Ovary (tissue), 9 donors: ENCODE results near the gene LBX2. TPM values are rescaled to one million over a fixed set of nuclear protein-coding genes. Genes with fewer than 3 reads are reported as not detected.

Experiments used
- DNase-seq, 5 donors: peaks; one replicate each; pipeline ENCODE4 v3.0.0-alpha.2; 2019 to 2020
- H3K27ac ChIP-seq, 2 donors: fragments of 200-600 bp; one replicate each; pipeline versions ENCODE4 v1.5.1 to v1.8.0; 2019 to 2022
- H3K27me3 ChIP-seq: fragments of 200-600 bp; one replicate; pipeline ENCODE4 v1.8.0; 2022
- H3K36me3 ChIP-seq: fragments of 200-600 bp; sonication (generic); one replicate; pipeline ENCODE4 v1.5.1; 2019
- H3K4me1 ChIP-seq: one replicate; pipeline ENCODE4 v1.8.1; 2013; ENCODE audit warnings: mild to moderate bottlenecking, moderate library complexity; ENCODE audit not compliant: insufficient read depth
- H3K4me3 ChIP-seq: fragments of 200-600 bp; sonication (generic); one replicate; pipeline ENCODE4 v1.5.1; 2017
- H3K9me3 ChIP-seq, 2 donors: fragments of 200-600 bp in 1 of 2; sonication (generic) in 1 of 2; one replicate each; pipeline versions ENCODE4 v1.5.1 to v1.8.1; 2013 to 2019; ENCODE audit warnings: mild to moderate bottlenecking in 1 of 2, moderate library complexity in 1 of 2
- EP300 ChIP-seq: sonication (generic); formaldehyde crosslinking; IDR thresholded peaks from one replicate; pipeline ENCODE4 v1.6.1; 2017; ENCODE audit warnings: antibody characterized with exemption
- POLR2A ChIP-seq: fragments of 450-650 bp; IDR thresholded peaks from one replicate; pipeline ENCODE4 v1.6.1; 2017; ENCODE audit warnings: antibody characterized with exemption, mild to moderate bottlenecking, moderate library complexity
- WGBS, 3 donors: extraction: QIAGEN DNeasy Blood & Tissue Kit in 1 of 3; methylation state at CpG; one replicate each; pipeline versions ENCODE4 v1.1.5 to v1.1.7; 2013 to 2017; 5-methylcytosine and 5-hydroxymethylcytosine counted together
- intact Hi-C, 4 donors: fragments of 100-400 bp; cut with DNase I; formaldehyde crosslinking; loops; one replicate each; pipeline versions ENCODE4 v1.11.0 to v1.15.1; 2022 to 2023
- polyA plus RNA-seq, 2 donors: library from polyadenylated mRNA; stranded (reverse); fragments of 200-250 nt in 1 of 2; fragments of 350-450 nt in 1 of 2; fragmentation: Illumina TruSeq in 1 of 2; extraction: RNeasy Lipid Tissue Mini Kit (QIAGEN cat#74804) in 1 of 2; gene quantifications; one replicate each; pipeline ENCODE4 v1.2.3, GENCODE V29; 2013 to 2014
- total RNA-seq, 7 donors: library from RNA; depleted of rRNA in 2 of 7; stranded (reverse); fragments of >200 nt in 2 of 7; fragmentation: NEBNext Ultra II Directional in 3 of 7; extraction: Animal tissue kit (Norgen Biotek cat#: 25700) in 3 of 7; gene quantifications; one replicate each; pipeline versions ENCODE4 v1.1.0 to v1.2.4, GENCODE V29; 2016 to 2023
- TF ChIP-seq, protein P1 (sequence below), 3 donors: fragments of 450-650 bp in 2 of 3; fragments of 200-600 bp in 1 of 3; IDR thresholded peaks; one replicate each; pipeline versions ENCODE4 v1.5.1 to v1.8.0; 2016 to 2022; ENCODE audit warnings: antibody characterized with exemption in 3 of 3, mild to moderate bottlenecking in 1 of 3
- donor health status: DM: no; HTN: no; CAD: no; lungs with moderate emphysema.
- donor health status: DM: no; HTN: no; CAD: no.
- donor health status: Bipolar disorder and iron deficiency.
- donor health status: DM: yes; HTN: yes; CAD: no.
- donor health status: DM: no; HTN: no; CAD: no.
- donor health status: DM: yes; HTN: yes; CAD: no.

LBX2 gene
- total and polyA plus RNA-seq, 9 donors, result 0.15 to 1.2 (median 0.22) TPM; not detected in 4

DNA sequence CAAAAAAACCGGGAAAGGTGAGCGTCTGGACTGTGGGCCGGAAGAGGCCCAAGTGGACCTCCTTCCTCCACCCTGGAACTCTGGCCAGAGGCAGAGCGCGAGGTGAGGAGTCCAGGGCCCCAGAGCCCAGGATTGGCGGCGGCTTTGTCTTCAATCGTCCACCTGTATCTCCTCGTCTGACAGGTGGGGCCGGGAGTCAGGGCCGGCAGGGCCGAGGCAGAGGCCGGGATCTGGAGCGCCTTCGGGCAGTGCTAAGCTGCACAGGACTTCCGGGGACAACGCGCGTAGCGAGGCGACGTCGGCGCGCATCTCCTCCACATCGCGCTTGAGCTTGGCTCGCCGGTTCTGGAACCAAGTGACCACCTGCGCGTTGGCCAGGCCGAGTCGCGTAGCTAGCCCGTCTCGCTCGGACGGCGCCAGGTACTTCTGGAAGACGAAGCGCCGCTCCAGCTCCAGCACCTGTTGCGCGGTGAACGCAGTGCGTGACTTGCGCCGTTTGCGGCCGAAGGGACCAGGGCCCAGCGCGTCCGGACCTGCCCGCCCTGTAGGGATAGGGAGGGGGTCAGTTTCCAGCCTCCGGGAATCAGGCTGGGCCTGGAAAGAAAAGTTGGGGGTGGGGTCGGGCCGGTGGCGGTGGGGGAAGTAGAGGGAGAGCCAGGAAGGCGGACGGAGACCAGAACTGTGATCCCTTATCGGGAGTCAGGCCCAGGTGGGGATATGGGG lies 1.5 kb downstream of the LBX2 start:
- intact Hi-C loops, result no loop called here
- Histone ChIP-seq H3K27me3 (no peaks in the 10 kb centered on the region), H3K27ac (no peak overlapping the region), H3K36me3 (no peaks in the 10 kb centered on the region), H3K4me3 (no peak overlapping the region), H3K9me3 (no peaks in the 10 kb centered on the region), H3K4me1 (peaks cover 2% of the 10 kb centered on the region)
- DNase-seq, result peak in 1 of 5 donors; percentile 42
- 1 to 2% (median 2%) methylated on average over 38 to 61 of the region's 61 CpGs for WGBS, 3 donors
- no peak for TF ChIP-seq POLR2A
- TF ChIP-seq, protein P1, sequence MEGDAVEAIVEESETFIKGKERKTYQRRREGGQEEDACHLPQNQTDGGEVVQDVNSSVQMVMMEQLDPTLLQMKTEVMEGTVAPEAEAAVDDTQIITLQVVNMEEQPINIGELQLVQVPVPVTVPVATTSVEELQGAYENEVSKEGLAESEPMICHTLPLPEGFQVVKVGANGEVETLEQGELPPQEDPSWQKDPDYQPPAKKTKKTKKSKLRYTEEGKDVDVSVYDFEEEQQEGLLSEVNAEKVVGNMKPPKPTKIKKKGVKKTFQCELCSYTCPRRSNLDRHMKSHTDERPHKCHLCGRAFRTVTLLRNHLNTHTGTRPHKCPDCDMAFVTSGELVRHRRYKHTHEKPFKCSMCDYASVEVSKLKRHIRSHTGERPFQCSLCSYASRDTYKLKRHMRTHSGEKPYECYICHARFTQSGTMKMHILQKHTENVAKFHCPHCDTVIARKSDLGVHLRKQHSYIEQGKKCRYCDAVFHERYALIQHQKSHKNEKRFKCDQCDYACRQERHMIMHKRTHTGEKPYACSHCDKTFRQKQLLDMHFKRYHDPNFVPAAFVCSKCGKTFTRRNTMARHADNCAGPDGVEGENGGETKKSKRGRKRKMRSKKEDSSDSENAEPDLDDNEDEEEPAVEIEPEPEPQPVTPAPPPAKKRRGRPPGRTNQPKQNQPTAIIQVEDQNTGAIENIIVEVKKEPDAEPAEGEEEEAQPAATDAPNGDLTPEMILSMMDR (IDR thresholded peaks at IDR 0.05), result no peak
- no peak for TF ChIP-seq EP300

DNA sequence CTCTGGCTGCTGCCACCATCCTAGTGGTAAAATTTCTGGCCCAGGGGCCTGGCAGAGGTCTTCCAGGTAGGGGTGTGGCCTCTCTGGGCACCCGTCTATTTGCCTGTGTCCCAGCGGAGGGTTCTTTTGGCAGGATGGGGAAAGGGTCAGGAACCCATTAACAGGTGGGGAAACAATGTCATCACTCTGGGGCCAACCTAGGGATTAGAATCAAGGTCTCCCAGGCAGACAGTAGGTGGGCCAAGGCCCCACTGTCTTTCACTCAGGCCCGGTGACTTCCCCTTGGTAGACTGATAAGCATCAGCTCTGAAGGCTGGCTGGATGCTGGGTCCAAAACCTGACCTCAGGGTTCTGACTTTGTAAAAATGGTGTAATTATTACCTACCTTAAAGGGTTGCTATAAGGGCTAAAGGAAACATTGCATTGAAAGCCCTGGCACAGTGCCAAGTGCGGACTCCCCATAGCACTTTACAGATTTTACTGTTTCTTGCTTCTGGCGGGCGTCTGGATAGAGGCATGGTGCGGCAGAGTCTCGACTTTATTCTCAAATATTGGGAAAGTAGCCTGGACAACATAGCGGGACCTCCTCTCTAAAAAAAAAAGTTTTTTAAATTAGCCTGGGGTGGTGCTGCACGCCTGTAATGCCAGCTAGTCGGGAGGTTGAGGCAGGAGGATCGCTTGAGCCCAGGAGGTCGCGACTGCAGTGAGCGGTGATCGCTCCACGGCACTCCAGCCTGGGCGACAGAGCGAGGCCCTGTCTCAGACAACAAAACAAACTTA lies 2.2 kb downstream of the LBX2 start:
- Histone ChIP-seq H3K27me3 (no peaks in the 10 kb centered on the region), H3K9me3 (no peaks in the 10 kb centered on the region), H3K36me3 (no peaks in the 10 kb centered on the region), H3K27ac (no peak overlapping the region), H3K4me1 (peaks cover 2% of the 10 kb centered on the region), H3K4me3 (no peak overlapping the region)
- TF ChIP-seq, protein P1 (IDR thresholded peaks at IDR 0.05), result no peak
- TF ChIP-seq EP300 (no peak), POLR2A (no peak)
- intact Hi-C loops, result no loop called here
- no peak for DNase-seq
- 28 to 44% (median 31%) methylated on average over 18 to 19 of the region's 19 CpGs for WGBS, 3 donors

DNA sequence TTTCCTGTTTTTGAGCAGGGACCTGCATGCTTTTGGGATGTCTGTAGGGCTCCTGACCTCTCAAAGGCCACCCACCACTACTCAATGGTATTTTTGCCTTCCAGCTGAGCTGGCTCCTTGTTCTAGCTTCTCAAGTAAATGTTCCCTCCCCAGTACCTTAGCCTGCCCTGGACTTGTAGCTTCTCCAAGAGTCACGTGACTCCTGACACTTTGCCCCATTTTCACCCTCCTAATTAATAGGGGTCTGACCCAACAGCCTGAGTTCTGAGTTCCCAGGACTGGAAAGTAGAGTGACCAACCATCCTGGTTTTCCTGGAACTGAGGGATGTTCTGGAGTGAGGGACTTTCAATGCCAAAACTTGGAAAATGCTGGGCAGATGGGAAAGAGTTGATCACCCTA lies 4.0 kb downstream of the LBX2 start:
- no peak for TF ChIP-seq POLR2A
- TF ChIP-seq, protein P1 (IDR thresholded peaks at IDR 0.05), result no peak
- TF ChIP-seq EP300, result no peak
- 74 to 100% (median 83%) methylated on average over 1 of the region's 1 CpG for WGBS, 3 donors
- H3K4me3 ChIP-seq, result no peak overlapping the region
- no peak for DNase-seq
- H3K27ac ChIP-seq, result no peak overlapping the region
- H3K27me3 ChIP-seq, result no peaks in the 10 kb centered on the region
- peaks cover 2% of the 10 kb centered on the region for H3K4me1 ChIP-seq
- intact Hi-C loops, result no loop called here
- no peaks in the 10 kb centered on the region for H3K36me3 ChIP-seq
- H3K9me3 ChIP-seq, result no peaks in the 10 kb centered on the region

DNA sequence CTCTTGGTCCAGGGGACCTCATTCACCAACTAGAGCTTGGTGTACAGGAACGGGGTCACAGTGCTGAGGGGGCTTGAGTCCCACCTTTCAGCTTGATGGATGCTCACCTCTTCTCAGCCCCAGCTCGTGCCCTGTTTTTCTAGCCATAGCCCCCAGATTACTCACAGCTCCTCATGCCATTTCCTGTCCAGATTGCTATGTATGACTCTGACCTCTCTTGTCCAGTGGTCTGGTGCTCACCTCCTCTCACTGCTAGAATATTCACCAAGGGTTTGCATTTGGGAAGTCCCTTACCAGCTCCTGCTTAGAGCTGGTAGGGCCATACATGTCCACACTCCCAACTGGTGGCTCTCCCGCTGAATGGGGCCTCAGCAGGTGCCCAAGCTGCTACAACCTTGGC lies 5.9 kb downstream of the LBX2 start:
- TF ChIP-seq EP300, result no peak
- TF ChIP-seq, protein P1 (IDR thresholded peaks at IDR 0.05), result no peak
- TF ChIP-seq POLR2A, result no peak
- H3K4me3 ChIP-seq, result no peak overlapping the region
- H3K27me3 ChIP-seq, result no peaks in the 10 kb centered on the region
- 85 to 92% (median 92%) methylated on average over 3 of the region's 3 CpGs for WGBS, 3 donors
- intact Hi-C loops, result loop anchor here in 1 of 4 donors (5.0 kb wide), 1 partner anchor 94 kb away; no protein-coding TSS in a partner anchor
- H3K9me3 ChIP-seq, result no peaks in the 10 kb centered on the region
- no peak overlapping the region for H3K27ac ChIP-seq
- no peak for DNase-seq
- peaks cover 2% of the 10 kb centered on the region for H3K4me1 ChIP-seq
- no peaks in the 10 kb centered on the region for H3K36me3 ChIP-seq
